Liver (tissue), 9 donors: ENCODE results near the gene SPACA5. TPM values are rescaled to one million over a fixed set of nuclear protein-coding genes. Genes with fewer than 3 reads are reported as not detected.

Experiments
- DNase-seq: peaks from one replicate; pipeline ENCODE4 v3.0.0-alpha.2; 2017; ENCODE audit warnings: low spot score
- H3K27ac ChIP-seq, 2 donors: one replicate each; pipeline ENCODE4 v1.7.0; 2013; ENCODE audit warnings: inconsistent platforms in 2 of 2, low read length in 2 of 2, control low read depth in 1 of 2, low read depth in 1 of 2, mild to moderate bottlenecking in 1 of 2
- H3K27me3 ChIP-seq, 4 donors: one replicate each; pipeline versions ENCODE4 v1.6.1 to v1.7.0; 2013; ENCODE audit warnings: low read length in 3 of 4, inconsistent platforms in 1 of 4, mild to moderate bottlenecking in 1 of 4, moderate library complexity in 1 of 4; ENCODE audit not compliant: control insufficient read depth in 4 of 4, insufficient read depth in 4 of 4
- H3K36me3 ChIP-seq, 4 donors: one replicate each; pipeline versions ENCODE4 v1.6.1 to v1.7.0; 2013; ENCODE audit warnings: low read length in 3 of 4, mild to moderate bottlenecking in 3 of 4, low read depth in 1 of 4, moderate library complexity in 1 of 4; ENCODE audit not compliant: control insufficient read depth in 4 of 4, insufficient read depth in 3 of 4
- H3K4me1 ChIP-seq, 4 donors: one replicate each; pipeline versions ENCODE4 v1.6.1 to v1.7.0; 2013; ENCODE audit warnings: low read length in 3 of 4, mild to moderate bottlenecking in 3 of 4, moderate library complexity in 1 of 4; ENCODE audit not compliant: control insufficient read depth in 4 of 4, insufficient read depth in 4 of 4
- H3K4me3 ChIP-seq, 3 donors: one replicate each; pipeline versions ENCODE4 v1.6.1 to v1.7.0; 2013; ENCODE audit warnings: low read length in 3 of 3, control low read depth in 1 of 3, low read depth in 1 of 3, mild to moderate bottlenecking in 1 of 3
- H3K9ac ChIP-seq, 2 donors: one replicate each; pipeline ENCODE4 v1.7.0; 2013; ENCODE audit warnings: low read length in 2 of 2, mild to moderate bottlenecking in 2 of 2, moderate library complexity in 2 of 2, control low read depth in 1 of 2, low read depth in 1 of 2
- H3K9me3 ChIP-seq, 4 donors: one replicate each; pipeline versions ENCODE4 v1.6.1 to v1.7.0; 2013; ENCODE audit warnings: low read length in 3 of 4; ENCODE audit not compliant: control insufficient read depth in 4 of 4
- ATF3 ChIP-seq: IDR thresholded peaks from 2 replicates; pipeline ENCODE4 v1.6.1; 2016; ENCODE audit warnings: antibody characterized with exemption
- EGR1 ChIP-seq, 2 donors: IDR thresholded peaks; 2 replicates each; pipeline ENCODE4 v1.6.1; 2016 to 2018; ENCODE audit warnings: antibody characterized with exemption in 2 of 2, low read depth in 2 of 2
- FOXA1 ChIP-seq: IDR thresholded peaks from 2 replicates; pipeline ENCODE4 v1.6.1; 2016; ENCODE audit warnings: antibody characterized with exemption
- FOXA2 ChIP-seq: IDR thresholded peaks from 2 replicates; pipeline ENCODE4 v1.6.1; 2016; ENCODE audit warnings: antibody characterized with exemption
- GABPA ChIP-seq, 2 donors: IDR thresholded peaks in 1 of 2; conservative IDR thresholded peaks in 1 of 2; 2 replicates each; pipeline ENCODE4 v1.6.1; 2016; ENCODE audit warnings: antibody characterized with exemption in 2 of 2, mild to moderate bottlenecking in 1 of 2, moderate library complexity in 1 of 2
- HNF4A ChIP-seq, 2 donors: conservative IDR thresholded peaks; 2 replicates each; pipeline ENCODE4 v1.6.1; 2016; ENCODE audit warnings: antibody characterized with exemption in 2 of 2, mild to moderate bottlenecking in 2 of 2
- HNF4G ChIP-seq: IDR thresholded peaks from 2 replicates; pipeline ENCODE4 v1.6.1; 2016; ENCODE audit warnings: antibody characterized with exemption
- JUND ChIP-seq, 2 donors: IDR thresholded peaks; 2 replicates each; pipeline ENCODE4 v1.6.1; 2016; ENCODE audit warnings: antibody characterized with exemption in 2 of 2
- MAX ChIP-seq: IDR thresholded peaks from 2 replicates; pipeline ENCODE4 v1.6.1; 2016; ENCODE audit warnings: antibody characterized with exemption
- NR2F2 ChIP-seq: IDR thresholded peaks from 2 replicates; pipeline ENCODE4 v1.6.1; 2016; ENCODE audit warnings: antibody characterized with exemption
- RAD21 ChIP-seq, 2 donors: IDR thresholded peaks; 2 replicates each; pipeline ENCODE4 v1.6.1; 2016; ENCODE audit warnings: antibody characterized with exemption in 2 of 2, mild to moderate bottlenecking in 2 of 2
- REST ChIP-seq: IDR thresholded peaks from 2 replicates; pipeline ENCODE4 v1.6.1; 2016; ENCODE audit warnings: antibody characterized with exemption, mild to moderate bottlenecking
- RXRA ChIP-seq, 2 donors: IDR thresholded peaks; 2 replicates each; pipeline ENCODE4 v1.6.1; 2017 to 2018; ENCODE audit warnings: antibody characterized with exemption in 2 of 2, mild to moderate bottlenecking in 1 of 2
- SP1 ChIP-seq: IDR thresholded peaks from 2 replicates; pipeline ENCODE4 v1.6.1; 2018; ENCODE audit warnings: antibody characterized with exemption, mild to moderate bottlenecking
- TAF1 ChIP-seq: conservative IDR thresholded peaks from 2 replicates; pipeline ENCODE4 v1.6.1; 2016; ENCODE audit warnings: antibody characterized with exemption, mild to moderate bottlenecking
- YY1 ChIP-seq: IDR thresholded peaks from 2 replicates; pipeline ENCODE4 v1.6.1; 2016; ENCODE audit warnings: antibody characterized with exemption, mild to moderate bottlenecking
- ZBTB33 ChIP-seq: IDR thresholded peaks from 2 replicates; pipeline ENCODE4 v1.6.1; 2016; ENCODE audit warnings: antibody characterized with exemption
- WGBS: extraction: QIAGEN DNeasy Blood & Tissue Kit; methylation state at CpG from one replicate; pipeline ENCODE4 v1.1.7; 2013; 5-methylcytosine and 5-hydroxymethylcytosine counted together
- polyA plus RNA-seq, 2 donors: library from polyadenylated mRNA; stranded (reverse) in 1 of 2; unstranded in 1 of 2; fragments of 200-250 nt in 1 of 2; fragments of >200 nt in 1 of 2; fragmentation: Nextera tagmentation in 1 of 2; extraction: Ambion mirVana in 1 of 2; gene quantifications; one replicate each; pipeline versions ENCODE4 v1.2.1 to v1.2.3, GENCODE V29; 2013 to 2015
- total RNA-seq, 2 donors: library from RNA; depleted of rRNA; stranded (reverse); fragments of >200 nt; gene quantifications; one replicate each; pipeline ENCODE4 v1.2.3, GENCODE V29; 2014
- TF ChIP-seq, protein P1 (sequence below): fragments of 150-350 bp; IDR thresholded peaks from 2 replicates; pipeline ENCODE4 v1.5.1; 2017; ENCODE audit warnings: improper control_type of control experiment, low read depth, low read length; ENCODE audit not compliant: missing input control
- donor health status: healthy.
- donor health status: healthy.
- donor health status: healthy.
- donor health status: healthy.
- donor health status: healthy.

The SPACA5 gene
- total and polyA plus RNA-seq, 4 donors: not detected

DNA sequence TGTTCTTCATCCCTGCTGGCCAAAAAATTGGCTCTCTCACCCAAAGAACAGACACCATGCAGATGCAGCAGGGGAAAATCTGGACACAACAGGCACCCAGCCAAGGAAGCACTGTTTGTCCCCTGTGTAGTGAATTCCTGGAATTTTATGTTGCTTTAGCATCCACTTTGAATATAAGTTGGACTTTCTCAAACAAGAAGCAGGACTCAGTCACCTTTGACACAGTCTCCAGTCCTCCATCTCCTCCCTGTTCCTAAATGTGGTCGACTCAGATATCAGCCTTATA is 14.8 kb upstream of the SPACA5 start:
- Histone ChIP-seq H3K9ac (no peak overlapping the region), H3K27ac (no peak overlapping the region), H3K9me3 (peaks cover 0 to 27% (median 3%) of the 10 kb centered on the region in 4 donors), H3K27me3 (peaks cover 0 to 3% (median 0%) of the 10 kb centered on the region in 4 donors), H3K4me1 (no peaks in the 10 kb centered on the region), H3K36me3 (peaks cover 5 to 29% (median 24%) of the 10 kb centered on the region in 4 donors), H3K4me3 (peak overlapping the region in 1 of 3 donors; percentile 1)
- DNase-seq: no peak
- TF ChIP-seq MAX (no peak), FOXA1 (no peak), RAD21 (IDR thresholded peaks at IDR 0.05) (no peak), YY1 (no peak), FOXA2 (no peak), HNF4A (conservative IDR thresholded peaks at IDR 0.05) (no peak), RXRA (IDR thresholded peaks at IDR 0.05) (no peak), HNF4G (no peak), TAF1 (no peak), SP1 (no peak), REST (no peak), EGR1 (IDR thresholded peaks at IDR 0.05; ENCODE audit: low read depth in 2 of 2) (no peak), GABPA (IDR thresholded peaks at IDR 0.05 in 1 of 2, conservative IDR thresholded peaks at IDR 0.05 in 1 of 2) (no peak), JUND (IDR thresholded peaks at IDR 0.05) (no peak), ZBTB33 (no peak), ATF3 (no peak), NR2F2 (no peak)
- TF ChIP-seq, protein P1, sequence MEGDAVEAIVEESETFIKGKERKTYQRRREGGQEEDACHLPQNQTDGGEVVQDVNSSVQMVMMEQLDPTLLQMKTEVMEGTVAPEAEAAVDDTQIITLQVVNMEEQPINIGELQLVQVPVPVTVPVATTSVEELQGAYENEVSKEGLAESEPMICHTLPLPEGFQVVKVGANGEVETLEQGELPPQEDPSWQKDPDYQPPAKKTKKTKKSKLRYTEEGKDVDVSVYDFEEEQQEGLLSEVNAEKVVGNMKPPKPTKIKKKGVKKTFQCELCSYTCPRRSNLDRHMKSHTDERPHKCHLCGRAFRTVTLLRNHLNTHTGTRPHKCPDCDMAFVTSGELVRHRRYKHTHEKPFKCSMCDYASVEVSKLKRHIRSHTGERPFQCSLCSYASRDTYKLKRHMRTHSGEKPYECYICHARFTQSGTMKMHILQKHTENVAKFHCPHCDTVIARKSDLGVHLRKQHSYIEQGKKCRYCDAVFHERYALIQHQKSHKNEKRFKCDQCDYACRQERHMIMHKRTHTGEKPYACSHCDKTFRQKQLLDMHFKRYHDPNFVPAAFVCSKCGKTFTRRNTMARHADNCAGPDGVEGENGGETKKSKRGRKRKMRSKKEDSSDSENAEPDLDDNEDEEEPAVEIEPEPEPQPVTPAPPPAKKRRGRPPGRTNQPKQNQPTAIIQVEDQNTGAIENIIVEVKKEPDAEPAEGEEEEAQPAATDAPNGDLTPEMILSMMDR: no peak
- 80% methylated on average over 1 of the region's 1 CpG for WGBS

DNA sequence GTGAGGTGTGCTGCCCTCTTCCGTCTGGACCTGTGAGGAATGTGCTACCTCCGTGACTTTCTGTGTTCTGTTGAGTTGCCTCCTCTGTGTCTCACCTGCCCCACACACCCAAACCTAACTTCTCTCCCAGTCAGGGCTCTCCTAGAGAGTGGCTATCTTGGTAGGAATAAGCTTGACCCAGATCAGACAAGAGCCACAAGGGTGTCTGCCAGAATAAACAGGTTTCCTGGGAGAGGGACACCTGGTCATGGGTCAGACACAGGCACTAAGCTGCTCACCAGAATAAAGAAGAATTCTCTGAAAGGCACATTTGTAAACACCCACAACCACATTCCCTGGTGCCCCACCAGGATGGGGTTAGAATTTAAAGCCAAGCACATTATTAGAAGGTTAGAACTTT is 14.1 kb upstream of the SPACA5 start:
- H3K9ac ChIP-seq: no peak overlapping the region
- 95% methylated on average over 2 of the region's 2 CpGs for WGBS
- peaks cover 4 to 24% (median 21%) of the 10 kb centered on the region in 4 donors for H3K36me3 ChIP-seq

More for the DNA sequence above, 14.1 kb upstream of the SPACA5 start:
- Histone ChIP-seq H3K9me3 (peaks cover 0 to 24% (median 3%) of the 10 kb centered on the region in 4 donors), H3K27ac (no peak overlapping the region), H3K4me1 (no peaks in the 10 kb centered on the region), H3K27me3 (peaks cover 0 to 3% (median 0%) of the 10 kb centered on the region in 4 donors), H3K4me3 (no peak overlapping the region)
- no peak for DNase-seq
- TF ChIP-seq RAD21 (IDR thresholded peaks at IDR 0.05) (no peak), REST (no peak), EGR1 (IDR thresholded peaks at IDR 0.05; ENCODE audit: low read depth in 2 of 2) (no peak), MAX (no peak), NR2F2 (no peak)
